Naive B cell (primary cell): ENCODE measurements around the gene OPRD1. TPM values are rescaled to one million over a fixed set of nuclear protein-coding genes. Genes with fewer than 3 reads are reported as not detected.
"Not testable (repeated sequence)": the region's sequence is repeated elsewhere in the genome, so short reads cannot be mapped to it uniquely, and the experiment has no call there.

Experiments
- ATAC-seq, 2 donors: fragments of 150-1000 bp; cut with Tn5 transposase; 2 replicates each; pipeline ENCODE4 v1.10.0; 2021; ENCODE audit warnings: low read depth in 2 of 2, mild to moderate bottlenecking in 2 of 2, moderate library complexity in 2 of 2
- DNase-seq: peaks from one replicate; pipeline ENCODE4 v3.0.0; 2022
- H3K27ac Mint-ChIP-seq, 6 donors: one replicate each; pipeline ENCODE4 v1.8.0; 2020 to 2022; ENCODE audit warnings: mild to moderate bottlenecking in 6 of 6, mixed read lengths in 6 of 6, moderate library complexity in 5 of 6, inconsistent platforms in 2 of 6
- H3K27me3 Mint-ChIP-seq, 3 donors: one replicate each; pipeline ENCODE4 v1.8.0; 2021 to 2022; ENCODE audit warnings: mixed read lengths in 3 of 3, mild to moderate bottlenecking in 1 of 3
- H3K36me3 Mint-ChIP-seq, 2 donors: one replicate each; pipeline ENCODE4 v1.8.0; 2020 to 2022; ENCODE audit warnings: mixed read lengths in 2 of 2, inconsistent platforms in 1 of 2, mild to moderate bottlenecking in 1 of 2
- H3K4me1 Mint-ChIP-seq, 3 donors: one replicate each; pipeline ENCODE4 v1.8.0; 2020 to 2022; ENCODE audit warnings: mixed read lengths in 3 of 3, inconsistent platforms in 1 of 3, mild to moderate bottlenecking in 1 of 3, moderate library complexity in 1 of 3
- H3K4me3 Mint-ChIP-seq, 8 donors: one replicate each; pipeline ENCODE4 v1.8.0; 2020 to 2022; ENCODE audit warnings: mild to moderate bottlenecking in 8 of 8, mixed read lengths in 8 of 8, moderate library complexity in 8 of 8, inconsistent platforms in 2 of 8
- H3K9me3 Mint-ChIP-seq, 7 donors: one replicate each; pipeline ENCODE4 v1.8.0; 2020 to 2022; ENCODE audit warnings: mixed read lengths in 7 of 7, mild to moderate bottlenecking in 5 of 7, inconsistent platforms in 2 of 7, moderate library complexity in 1 of 7
- polyA plus RNA-seq, 6 donors: library from polyadenylated mRNA; unstranded; fragments of 300-500 nt; fragmentation: Illumina TruSeq; gene quantifications; one replicate each; pipeline ENCODE4 v1.2.3, GENCODE V29; 2021; ENCODE audit warnings: low read depth in 6 of 6

The OPRD1 gene
- polyA plus RNA-seq, 6 donors from 2014 or later: 0.03 to 0.07 (median 0.05) TPM; not detected in 1

GRCh38 chr1:28835237-28835650 is 23.3 kb downstream of the OPRD1 start:
- Mint-ChIP-seq H3K36me3 (no peaks in the 10 kb centered on the region), H3K4me3 (no peak overlapping the region), H3K9me3 (no peaks in the 10 kb centered on the region), H3K27ac (no peak overlapping the region), H3K4me1 (no peaks in the 10 kb centered on the region), H3K27me3 (peaks cover 8 to 28% (median 27%) of the 10 kb centered on the region in 3 donors)
- ATAC-seq (no peak), DNase-seq (no peak)

- Mint-ChIP-seq H3K27me3 (peaks cover 9 to 28% (median 27%) of the 10 kb centered on the region in 3 donors), H3K4me3 (no peak overlapping the region), H3K4me1 (no peaks in the 10 kb centered on the region), H3K27ac (no peak overlapping the region), H3K36me3 (no peaks in the 10 kb centered on the region), H3K9me3 (no peaks in the 10 kb centered on the region)
- no peak for ATAC-seq
- DNase-seq: no peak
Observed at GRCh38 chr1:28836421-28836956, 24.5 kb downstream of the OPRD1 start.

- no peaks in the 10 kb centered on the region for H3K36me3 Mint-ChIP-seq
- H3K4me3 Mint-ChIP-seq: no peak overlapping the region
- H3K4me1 Mint-ChIP-seq: peaks cover 0 to 3% (median 2%) of the 10 kb centered on the region in 3 donors
- ATAC-seq: no peak
- peaks cover 0 to 2% (median 0%) of the 10 kb centered on the region in 7 donors for H3K9me3 Mint-ChIP-seq
- H3K27me3 Mint-ChIP-seq: peaks cover 9 to 33% (median 27%) of the 10 kb centered on the region in 3 donors
- no peak for DNase-seq
- no peak overlapping the region for H3K27ac Mint-ChIP-seq
Observed at GRCh38 chr1:28840928-28841544, 29.1 kb downstream of the OPRD1 start.

- H3K4me3 Mint-ChIP-seq: no peak overlapping the region
- H3K36me3 Mint-ChIP-seq: no peaks in the 10 kb centered on the region
- H3K4me1 Mint-ChIP-seq: peaks cover 0 to 4% (median 2%) of the 10 kb centered on the region in 3 donors
- DNase-seq: no peak
- H3K27me3 Mint-ChIP-seq: peaks cover 3 to 16% (median 6%) of the 10 kb centered on the region in 3 donors
- no peak for ATAC-seq
- peaks cover 0 to 2% (median 0%) of the 10 kb centered on the region in 7 donors for H3K9me3 Mint-ChIP-seq
- peak overlapping the region in 1 of 6 donors; percentile 22 for H3K27ac Mint-ChIP-seq
Observed at GRCh38 chr1:28845786-28846543, 34.0 kb downstream of the OPRD1 start.

GRCh38 chr1:28847207-28847606 is 35.2 kb downstream of the OPRD1 start:
- H3K4me1 Mint-ChIP-seq, DNase-seq, H3K4me3 Mint-ChIP-seq, H3K36me3 Mint-ChIP-seq, H3K9me3 Mint-ChIP-seq, ATAC-seq, H3K27ac Mint-ChIP-seq: not testable (repeated sequence)
- peaks cover 9 to 22% (median 13%) of the 10 kb centered on the region in 3 donors for H3K27me3 Mint-ChIP-seq

GRCh38 chr1:28848416-28848815 is 36.4 kb downstream of the OPRD1 start:
- ATAC-seq: no peak
- Mint-ChIP-seq H3K27ac (peak overlapping the region in 1 of 6 donors; percentile 65), H3K27me3 (peaks cover 13 to 18% (median 15%) of the 10 kb centered on the region in 3 donors), H3K4me3 (no peak overlapping the region), H3K4me1 (peaks cover 0 to 4% (median 2%) of the 10 kb centered on the region in 3 donors), H3K9me3 (no peaks in the 10 kb centered on the region), H3K36me3 (no peaks in the 10 kb centered on the region)
- no peak for DNase-seq

GRCh38 chr1:28853093-28853742 is 41.2 kb downstream of the OPRD1 start:
- Mint-ChIP-seq H3K36me3 (no peaks in the 10 kb centered on the region), H3K27ac (no peak overlapping the region), H3K27me3 (peaks cover 24 to 39% (median 31%) of the 10 kb centered on the region in 3 donors), H3K4me1 (no peaks in the 10 kb centered on the region), H3K9me3 (no peaks in the 10 kb centered on the region), H3K4me3 (no peak overlapping the region)
- DNase-seq (no peak), ATAC-seq (no peak)

GRCh38 chr1:28854406-28854805 is 42.4 kb downstream of the OPRD1 start:
- H3K27me3 Mint-ChIP-seq: peaks cover 24 to 36% (median 31%) of the 10 kb centered on the region in 3 donors
- DNase-seq, ATAC-seq, H3K9me3 Mint-ChIP-seq, H3K4me3 Mint-ChIP-seq, H3K4me1 Mint-ChIP-seq, H3K36me3 Mint-ChIP-seq, H3K27ac Mint-ChIP-seq: not testable (repeated sequence)

- no peak for DNase-seq
- H3K27ac Mint-ChIP-seq: peak overlapping the region in 2 of 6 donors; percentile 33 to 81
- H3K27me3 Mint-ChIP-seq: peaks cover 24 to 33% (median 31%) of the 10 kb centered on the region in 3 donors
- H3K9me3 Mint-ChIP-seq: no peaks in the 10 kb centered on the region
- H3K4me3 Mint-ChIP-seq: peak overlapping the region in 1 of 8 donors; percentile 6
- ATAC-seq: no peak
- no peaks in the 10 kb centered on the region for H3K36me3 Mint-ChIP-seq
- no peaks in the 10 kb centered on the region for H3K4me1 Mint-ChIP-seq
Observed at GRCh38 chr1:28855046-28855445, 43.1 kb downstream of the OPRD1 start.

GRCh38 chr1:28855469-28855951 is 43.5 kb downstream of the OPRD1 start:
- Mint-ChIP-seq H3K4me1 (no peaks in the 10 kb centered on the region), H3K4me3 (no peak overlapping the region), H3K9me3 (no peaks in the 10 kb centered on the region), H3K36me3 (no peaks in the 10 kb centered on the region), H3K27me3 (peaks cover 24 to 33% (median 30%) of the 10 kb centered on the region in 3 donors), H3K27ac (no peak overlapping the region)
- DNase-seq (no peak), ATAC-seq (no peak)

GRCh38 chr1:28855969-28856368 is 44.0 kb downstream of the OPRD1 start:
- Mint-ChIP-seq H3K4me3 (no peak overlapping the region), H3K9me3 (no peaks in the 10 kb centered on the region), H3K36me3 (no peaks in the 10 kb centered on the region), H3K27ac (no peak overlapping the region), H3K4me1 (no peaks in the 10 kb centered on the region), H3K27me3 (peaks cover 21 to 29% (median 25%) of the 10 kb centered on the region in 3 donors)
- DNase-seq (no peak), ATAC-seq (no peak)

GRCh38 chr1:28860332-28861073 is 48.5 kb downstream of the OPRD1 start:
- Mint-ChIP-seq H3K9me3 (peaks cover 0 to 1% (median 0%) of the 10 kb centered on the region in 7 donors), H3K36me3 (no peaks in the 10 kb centered on the region), H3K27me3 (peaks cover 0 to 19% (median 16%) of the 10 kb centered on the region in 3 donors), H3K27ac (peak overlapping the region in 1 of 6 donors; percentile 64), H3K4me1 (no peaks in the 10 kb centered on the region), H3K4me3 (no peak overlapping the region)
- DNase-seq (no peak), ATAC-seq (no peak)
